Prostate gland (tissue), 2 donors: Measurements from ENCODE around the gene SUPT3H.

Source experiments
- POLR2A ChIP-seq: fragments of 450-650 bp; IDR thresholded peaks from one replicate; pipeline ENCODE4 v1.6.1; 2016; ENCODE audit warnings: antibody characterized with exemption, mild to moderate bottlenecking
- TF ChIP-seq, protein P1 (sequence below), 4 experiments: fragments of 200-600 bp in 2 of 4; fragments of 450-650 bp in 2 of 4; sonication (generic) in 2 of 4; IDR thresholded peaks; 1 replicate in 3 of 4; 2 replicates in 1 of 4; pipeline ENCODE4 v1.5.1; 2016 to 2019; ENCODE audit warnings: antibody characterized with exemption in 4 of 4, mild to moderate bottlenecking in 2 of 4, moderate library complexity in 2 of 4

- TF ChIP-seq, protein P1, sequence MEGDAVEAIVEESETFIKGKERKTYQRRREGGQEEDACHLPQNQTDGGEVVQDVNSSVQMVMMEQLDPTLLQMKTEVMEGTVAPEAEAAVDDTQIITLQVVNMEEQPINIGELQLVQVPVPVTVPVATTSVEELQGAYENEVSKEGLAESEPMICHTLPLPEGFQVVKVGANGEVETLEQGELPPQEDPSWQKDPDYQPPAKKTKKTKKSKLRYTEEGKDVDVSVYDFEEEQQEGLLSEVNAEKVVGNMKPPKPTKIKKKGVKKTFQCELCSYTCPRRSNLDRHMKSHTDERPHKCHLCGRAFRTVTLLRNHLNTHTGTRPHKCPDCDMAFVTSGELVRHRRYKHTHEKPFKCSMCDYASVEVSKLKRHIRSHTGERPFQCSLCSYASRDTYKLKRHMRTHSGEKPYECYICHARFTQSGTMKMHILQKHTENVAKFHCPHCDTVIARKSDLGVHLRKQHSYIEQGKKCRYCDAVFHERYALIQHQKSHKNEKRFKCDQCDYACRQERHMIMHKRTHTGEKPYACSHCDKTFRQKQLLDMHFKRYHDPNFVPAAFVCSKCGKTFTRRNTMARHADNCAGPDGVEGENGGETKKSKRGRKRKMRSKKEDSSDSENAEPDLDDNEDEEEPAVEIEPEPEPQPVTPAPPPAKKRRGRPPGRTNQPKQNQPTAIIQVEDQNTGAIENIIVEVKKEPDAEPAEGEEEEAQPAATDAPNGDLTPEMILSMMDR (IDR thresholded peaks at IDR 0.05) = no peak
- no peak for TF ChIP-seq POLR2A
Observed at GRCh38 chr6:44868910-44869309, 508.8 kb downstream of the SUPT3H start.
